Testis (tissue), 2 donors: ENCODE results near the gene ARHGEF4.

Experiments used
- POLR2A ChIP-seq: fragments of 450-650 bp; IDR thresholded peaks from one replicate; pipeline ENCODE4 v1.6.1; 2017; ENCODE audit warnings: antibody characterized with exemption, mild to moderate bottlenecking, moderate library complexity
- TF ChIP-seq, protein P1 (sequence below), 3 experiments: fragments of 450-650 bp in 2 of 3; fragments of 200-600 bp in 1 of 3; sonication (generic) in 1 of 3; IDR thresholded peaks; one replicate each; pipeline ENCODE4 v1.5.1; 2016 to 2019; ENCODE audit warnings: antibody characterized with exemption in 3 of 3, mild to moderate bottlenecking in 2 of 3, moderate library complexity in 1 of 3

GRCh38 chr2:130921164-130921476, 84.4 kb downstream of the ARHGEF4 start:
- TF ChIP-seq POLR2A = no peak
- TF ChIP-seq, protein P1, sequence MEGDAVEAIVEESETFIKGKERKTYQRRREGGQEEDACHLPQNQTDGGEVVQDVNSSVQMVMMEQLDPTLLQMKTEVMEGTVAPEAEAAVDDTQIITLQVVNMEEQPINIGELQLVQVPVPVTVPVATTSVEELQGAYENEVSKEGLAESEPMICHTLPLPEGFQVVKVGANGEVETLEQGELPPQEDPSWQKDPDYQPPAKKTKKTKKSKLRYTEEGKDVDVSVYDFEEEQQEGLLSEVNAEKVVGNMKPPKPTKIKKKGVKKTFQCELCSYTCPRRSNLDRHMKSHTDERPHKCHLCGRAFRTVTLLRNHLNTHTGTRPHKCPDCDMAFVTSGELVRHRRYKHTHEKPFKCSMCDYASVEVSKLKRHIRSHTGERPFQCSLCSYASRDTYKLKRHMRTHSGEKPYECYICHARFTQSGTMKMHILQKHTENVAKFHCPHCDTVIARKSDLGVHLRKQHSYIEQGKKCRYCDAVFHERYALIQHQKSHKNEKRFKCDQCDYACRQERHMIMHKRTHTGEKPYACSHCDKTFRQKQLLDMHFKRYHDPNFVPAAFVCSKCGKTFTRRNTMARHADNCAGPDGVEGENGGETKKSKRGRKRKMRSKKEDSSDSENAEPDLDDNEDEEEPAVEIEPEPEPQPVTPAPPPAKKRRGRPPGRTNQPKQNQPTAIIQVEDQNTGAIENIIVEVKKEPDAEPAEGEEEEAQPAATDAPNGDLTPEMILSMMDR (IDR thresholded peaks at IDR 0.05) = no peak
